ENCODE measurements around the gene PTGR2.
"Not testable (repeated sequence)": the region's sequence is repeated elsewhere in the genome, so short reads cannot be mapped to it uniquely, and the experiment has no call there.

The PTGR2 gene

GRCh38 chr14:73851567-73852382 lies at the start of gene PTGR2:
PTGR2 (plus strand) TSS chr14:73851831; CDS start chr14:73858863, 7,032 bp downstream.
- intact Hi-C loops (cut with DNase I): no loop called here
- peak; percentile 87 to 98 (median 94) for DNase-seq

GRCh38 chr14:73802431-73803188 lies 49.0 kb upstream of the PTGR2 start:
- no peak for DNase-seq
- intact Hi-C loops (cut with DNase I): no loop called here

GRCh38 chr14:73804636-73805035 lies 47.0 kb upstream of the PTGR2 start:
- no peak for DNase-seq
- intact Hi-C loops (cut with DNase I): no loop called here

- no peak for DNase-seq
- intact Hi-C loops (cut with DNase I): no loop called here
Observed at GRCh38 chr14:73807457-73807856, 44.2 kb upstream of the PTGR2 start.

- intact Hi-C loops (cut with DNase I): no loop called here
- peak in 14 of 42 donors; percentile 22 to 57 (median 38) for DNase-seq
Observed at GRCh38 chr14:73809391-73809790, 42.2 kb upstream of the PTGR2 start.

- intact Hi-C loops (cut with DNase I): no loop called here
- DNase-seq: no peak
Observed at GRCh38 chr14:73810478-73811163, 41.0 kb upstream of the PTGR2 start.

GRCh38 chr14:73811164-73811503 lies 40.5 kb upstream of the PTGR2 start:
- DNase-seq: no peak
- intact Hi-C loops (cut with DNase I): no loop called here

GRCh38 chr14:73814153-73814552 lies 37.5 kb upstream of the PTGR2 start:
- no peak for DNase-seq
- intact Hi-C loops (cut with DNase I): no loop called here

GRCh38 chr14:73815849-73816248 lies 35.8 kb upstream of the PTGR2 start:
- no peak for DNase-seq

GRCh38 chr14:73816393-73816816 lies 35.2 kb upstream of the PTGR2 start:
- intact Hi-C loops (cut with DNase I): no loop called here
- no peak for DNase-seq

More at GRCh38 chr14:73815849-73816248, 35.8 kb upstream of the PTGR2 start:
- intact Hi-C loops (cut with DNase I): no loop called here

GRCh38 chr14:73817020-73817655 lies 34.5 kb upstream of the PTGR2 start:
- intact Hi-C loops (cut with DNase I): no loop called here
- DNase-seq: no peak

- intact Hi-C loops (cut with DNase I): no loop called here
- DNase-seq: no peak
Observed at GRCh38 chr14:73818821-73819220, 32.8 kb upstream of the PTGR2 start.

- DNase-seq: no peak
- intact Hi-C loops (cut with DNase I): no loop called here
Observed at GRCh38 chr14:73820631-73821030, 31.0 kb upstream of the PTGR2 start.

- intact Hi-C loops (cut with DNase I): no loop called here
- DNase-seq: no peak
Observed at GRCh38 chr14:73823339-73823885, 28.2 kb upstream of the PTGR2 start.

- intact Hi-C loops (cut with DNase I): no loop called here
- DNase-seq: no peak
Observed at GRCh38 chr14:73824127-73824526, 27.5 kb upstream of the PTGR2 start.

GRCh38 chr14:73824536-73824935 lies 27.1 kb upstream of the PTGR2 start:
- intact Hi-C loops (cut with DNase I): no loop called here

GRCh38 chr14:73825551-73826188 lies 26.0 kb upstream of the PTGR2 start:
- DNase-seq: peak; percentile 69 to 96 (median 85)
- intact Hi-C loops (cut with DNase I): loop anchor here (1.0 kb wide), 1 partner anchor 97 kb away; no protein-coding TSS in a partner anchor

More at GRCh38 chr14:73824536-73824935, 27.1 kb upstream of the PTGR2 start:
- no peak for DNase-seq

- intact Hi-C loops (cut with DNase I); DNase-seq: not testable (repeated sequence)
Observed at GRCh38 chr14:73827190-73827589, 24.4 kb upstream of the PTGR2 start.

All from head of caudate nucleus (tissue), 42 donors.